GM12875 (cell line): ENCODE measurements around the gene SCAPER.

ENCODE experiments used
- H3K4me3 ChIP-seq: one replicate; pipeline ENCODE4 v1.5.1; 2011; ENCODE audit warnings: low read depth, low read length, control low read depth
- TF ChIP-seq, protein P1 (sequence below): IDR thresholded peaks from 2 replicates; pipeline ENCODE4 v1.5.1; 2011; ENCODE audit warnings: low read depth, mild to moderate bottlenecking, control low read depth, inconsistent platforms, low read length, moderate library complexity, borderline replicate concordance; ENCODE audit not compliant: insufficient read depth

The SCAPER gene

DNA sequence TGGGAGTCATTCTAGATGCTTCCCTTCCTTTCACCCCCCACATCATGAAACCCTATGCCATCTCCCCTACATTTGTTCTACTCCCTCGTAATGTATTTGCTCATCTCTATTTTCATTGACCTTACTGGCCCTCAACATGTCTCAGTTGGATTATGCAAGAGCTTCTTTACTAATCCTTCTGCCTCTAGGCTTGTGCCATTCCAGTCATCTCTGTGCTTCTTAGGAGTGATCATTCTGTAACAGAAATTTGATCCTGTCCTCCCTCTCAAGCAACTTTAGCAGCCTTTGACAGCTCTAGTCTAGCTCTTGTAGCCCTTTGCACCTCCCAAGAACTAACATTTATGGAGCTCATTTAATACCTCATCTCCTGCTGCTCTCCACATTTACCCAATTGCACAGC lies 503.9 kb downstream of the SCAPER start:
- TF ChIP-seq, protein P1, sequence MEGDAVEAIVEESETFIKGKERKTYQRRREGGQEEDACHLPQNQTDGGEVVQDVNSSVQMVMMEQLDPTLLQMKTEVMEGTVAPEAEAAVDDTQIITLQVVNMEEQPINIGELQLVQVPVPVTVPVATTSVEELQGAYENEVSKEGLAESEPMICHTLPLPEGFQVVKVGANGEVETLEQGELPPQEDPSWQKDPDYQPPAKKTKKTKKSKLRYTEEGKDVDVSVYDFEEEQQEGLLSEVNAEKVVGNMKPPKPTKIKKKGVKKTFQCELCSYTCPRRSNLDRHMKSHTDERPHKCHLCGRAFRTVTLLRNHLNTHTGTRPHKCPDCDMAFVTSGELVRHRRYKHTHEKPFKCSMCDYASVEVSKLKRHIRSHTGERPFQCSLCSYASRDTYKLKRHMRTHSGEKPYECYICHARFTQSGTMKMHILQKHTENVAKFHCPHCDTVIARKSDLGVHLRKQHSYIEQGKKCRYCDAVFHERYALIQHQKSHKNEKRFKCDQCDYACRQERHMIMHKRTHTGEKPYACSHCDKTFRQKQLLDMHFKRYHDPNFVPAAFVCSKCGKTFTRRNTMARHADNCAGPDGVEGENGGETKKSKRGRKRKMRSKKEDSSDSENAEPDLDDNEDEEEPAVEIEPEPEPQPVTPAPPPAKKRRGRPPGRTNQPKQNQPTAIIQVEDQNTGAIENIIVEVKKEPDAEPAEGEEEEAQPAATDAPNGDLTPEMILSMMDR, result no peak
- H3K4me3 ChIP-seq, result no peak overlapping the region

DNA sequence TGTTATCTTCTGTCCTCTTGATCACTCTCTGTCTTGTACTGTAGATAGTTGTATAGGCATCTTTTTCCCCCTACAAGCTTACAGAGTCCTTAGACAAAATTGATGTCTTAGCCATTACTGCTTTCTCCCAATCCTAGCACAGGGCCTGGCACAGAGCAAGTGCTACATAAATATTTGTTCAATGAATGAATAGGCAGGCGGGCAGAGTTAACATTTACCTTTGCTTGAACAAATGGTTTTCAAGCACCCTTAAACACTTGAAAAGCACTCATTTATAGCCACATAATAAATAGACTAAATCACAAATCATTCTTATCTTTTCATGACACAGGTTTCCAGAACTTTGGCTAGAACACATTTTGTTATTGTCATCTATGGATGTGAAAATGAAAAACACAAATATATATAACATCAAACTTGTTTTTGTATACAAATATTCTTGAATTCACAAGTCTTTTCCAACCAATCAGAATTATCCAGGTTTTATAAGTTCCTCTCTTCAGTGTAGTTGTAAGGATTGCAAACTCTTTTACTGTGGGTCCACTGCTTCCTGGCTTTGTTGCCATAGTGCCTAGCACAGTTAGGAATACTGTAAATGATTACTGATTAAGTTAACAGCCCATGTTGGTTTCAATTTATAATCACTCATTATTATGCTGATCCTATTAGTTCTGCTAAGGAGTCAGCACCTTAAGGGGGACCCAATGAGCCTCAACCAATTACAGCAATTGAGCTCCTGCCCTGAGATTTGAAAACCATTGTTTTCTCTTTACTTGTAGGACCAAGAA lies 506.6 kb downstream of the SCAPER start:
- H3K4me3 ChIP-seq, result no peak overlapping the region
- TF ChIP-seq, protein P1, result no peak

DNA sequence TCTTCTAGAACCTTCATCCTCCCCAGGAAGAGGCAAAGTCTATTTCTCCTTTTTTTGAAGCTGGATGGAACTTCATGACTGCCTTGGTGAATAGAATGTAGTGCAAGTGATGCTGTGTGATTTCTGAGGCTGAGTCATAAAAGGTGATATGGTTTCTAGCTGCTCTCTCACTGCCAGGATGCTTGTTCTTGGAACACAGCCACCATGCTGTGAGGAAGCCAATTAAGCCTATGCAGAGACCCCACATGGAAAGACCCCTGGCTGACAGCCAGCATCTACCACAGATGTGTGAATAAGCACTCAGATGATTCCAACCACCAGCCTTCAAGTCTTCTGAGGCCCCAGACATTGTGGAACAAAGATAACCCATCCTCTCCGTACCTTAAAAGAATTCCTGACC lies 511.5 kb downstream of the SCAPER start:
- no peak overlapping the region for H3K4me3 ChIP-seq
- TF ChIP-seq, protein P1, result no peak

DNA sequence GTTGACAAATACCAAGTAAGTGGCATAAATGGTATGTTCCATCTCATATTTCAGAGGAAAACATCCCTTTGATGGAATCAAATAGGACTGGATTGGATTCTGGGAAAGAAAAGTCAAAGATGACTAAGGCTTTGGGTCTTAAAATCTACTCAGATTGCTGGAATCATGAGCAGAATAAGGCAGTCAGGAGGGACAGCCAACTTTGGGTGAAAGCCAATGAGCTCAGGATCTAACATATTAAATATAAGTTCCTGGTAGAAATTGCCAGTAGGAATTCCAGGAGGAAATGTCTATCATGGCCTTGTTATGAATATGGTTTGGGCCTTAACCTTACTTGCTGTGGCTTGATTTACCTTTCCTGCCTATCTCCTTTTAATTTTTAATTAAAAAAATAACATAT lies 513.3 kb downstream of the SCAPER start:
- H3K4me3 ChIP-seq, result no peak overlapping the region
- TF ChIP-seq, protein P1, result no peak

DNA sequence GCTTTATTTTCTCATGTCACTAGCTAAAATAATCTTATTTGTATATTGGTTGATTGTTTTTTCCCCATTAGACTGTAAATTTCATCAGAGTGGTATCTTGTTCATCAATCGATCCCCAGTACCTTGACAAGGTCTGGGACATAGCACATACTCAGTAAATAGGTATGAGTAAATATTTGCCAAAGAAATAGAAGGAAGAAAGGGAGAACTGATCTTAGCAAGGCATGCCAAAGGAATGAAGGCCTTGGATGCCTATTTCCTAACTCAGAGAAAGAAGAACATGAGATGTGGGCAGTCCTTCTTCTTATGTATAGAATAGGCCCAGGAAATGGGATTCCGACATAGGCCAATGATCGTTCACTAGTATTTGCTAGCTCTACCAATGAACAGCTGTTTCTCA lies 513.8 kb downstream of the SCAPER start:
- H3K4me3 ChIP-seq, result no peak overlapping the region
- TF ChIP-seq, protein P1, result no peak

DNA sequence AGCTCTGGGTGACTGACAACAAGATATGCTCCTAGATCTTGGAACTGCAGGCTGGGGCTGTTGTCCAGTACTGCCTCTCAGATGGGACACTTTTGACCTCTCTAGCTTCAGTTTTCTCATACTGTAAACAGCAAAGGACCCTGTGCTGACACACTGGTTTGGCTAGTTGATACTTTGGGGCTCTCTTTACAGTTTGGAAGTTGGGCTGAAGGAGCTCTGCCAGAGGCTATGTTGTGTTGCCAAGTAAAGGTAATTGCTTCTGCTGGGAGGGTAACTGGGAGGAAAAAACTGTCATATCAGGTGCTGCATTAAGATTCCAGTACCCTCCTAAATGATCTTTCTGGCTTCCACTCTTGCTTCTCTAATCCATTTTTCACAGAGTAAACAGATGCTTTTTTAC lies 514.6 kb downstream of the SCAPER start:
- H3K4me3 ChIP-seq, result no peak overlapping the region
- TF ChIP-seq, protein P1, result no peak

DNA sequence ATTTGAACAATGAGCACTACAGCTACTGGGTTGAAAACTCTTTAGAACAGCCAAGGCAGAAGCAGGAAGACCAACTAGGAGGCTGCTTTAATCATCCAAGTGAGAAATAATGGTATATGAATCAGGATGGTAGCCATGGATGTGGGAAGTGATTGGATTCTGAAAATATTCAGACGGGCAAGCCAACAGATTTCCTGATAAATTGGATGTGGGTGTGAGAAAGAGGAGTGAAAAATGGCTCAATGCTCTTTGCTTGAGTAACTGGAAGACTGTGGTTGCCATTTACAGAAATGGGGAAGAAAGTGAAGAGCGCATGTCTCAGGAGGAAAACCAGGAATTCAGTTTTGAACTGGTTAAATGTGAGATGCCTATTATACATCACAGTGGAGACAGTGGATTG lies 518.2 kb downstream of the SCAPER start:
- TF ChIP-seq, protein P1, result no peak
- no peak overlapping the region for H3K4me3 ChIP-seq
